ENCODE measurements around the gene ST8SIA6.
"Not testable (repeated sequence)": the region's sequence is repeated elsewhere in the genome, so short reads cannot be mapped to it uniquely, and the experiment has no call there.

Gene ST8SIA6

GRCh38 chr10:17454161-17455014 is at the start of gene ST8SIA6:
Gene ST8SIA6, minus strand, starts transcription at chr10:17454595. Its CDS starts 340 bp downstream, at chr10:17454255.
- no peak for DNase-seq

- no peak for DNase-seq
Measured at GRCh38 chr10:17503795-17504194, 49.4 kb upstream of the ST8SIA6 start.

- no peak for DNase-seq
Measured at GRCh38 chr10:17502814-17503213, 48.4 kb upstream of the ST8SIA6 start.

- DNase-seq, result not testable (repeated sequence)
Measured at GRCh38 chr10:17499014-17499413, 44.6 kb upstream of the ST8SIA6 start.

GRCh38 chr10:17497446-17498030 is 43.1 kb upstream of the ST8SIA6 start:
- no peak for DNase-seq

- DNase-seq, result no peak
Measured at GRCh38 chr10:17494626-17495260, 40.3 kb upstream of the ST8SIA6 start.

GRCh38 chr10:17488848-17489247 is 34.5 kb upstream of the ST8SIA6 start:
- DNase-seq, result no peak

- no peak for DNase-seq
Measured at GRCh38 chr10:17483079-17483478, 28.7 kb upstream of the ST8SIA6 start.

GRCh38 chr10:17479822-17480221 is 25.4 kb upstream of the ST8SIA6 start:
- DNase-seq, result no peak

GRCh38 chr10:17479015-17479615 is 24.7 kb upstream of the ST8SIA6 start:
- no peak for DNase-seq

GRCh38 chr10:17476073-17476472 is 21.7 kb upstream of the ST8SIA6 start:
- no peak for DNase-seq

- DNase-seq, result no peak
Measured at GRCh38 chr10:17475661-17476060, 21.3 kb upstream of the ST8SIA6 start.

GRCh38 chr10:17474595-17475323 is 20.4 kb upstream of the ST8SIA6 start:
- DNase-seq, result no peak

GRCh38 chr10:17473228-17473950 is 19.0 kb upstream of the ST8SIA6 start:
- DNase-seq, result no peak

GRCh38 chr10:17472481-17473227 is 18.3 kb upstream of the ST8SIA6 start:
- DNase-seq, result no peak

GRCh38 chr10:17470246-17470645 is 15.9 kb upstream of the ST8SIA6 start:
- no peak for DNase-seq

- no peak for DNase-seq
Measured at GRCh38 chr10:17465328-17466125, 11.1 kb upstream of the ST8SIA6 start.

GRCh38 chr10:17464545-17464944 is 10.2 kb upstream of the ST8SIA6 start:
- DNase-seq, result no peak

- no peak for DNase-seq
Measured at GRCh38 chr10:17460756-17461155, 6.4 kb upstream of the ST8SIA6 start.

GRCh38 chr10:17457083-17457482 is 2.7 kb upstream of the ST8SIA6 start:
- DNase-seq, result no peak
